ENCODE measurements around the gene BMP10. TPM values are rescaled to one million over a fixed set of nuclear protein-coding genes. Genes with fewer than 3 reads are reported as not detected.

The BMP10 gene
- total RNA-seq: not detected in 2 replicates

DNA sequence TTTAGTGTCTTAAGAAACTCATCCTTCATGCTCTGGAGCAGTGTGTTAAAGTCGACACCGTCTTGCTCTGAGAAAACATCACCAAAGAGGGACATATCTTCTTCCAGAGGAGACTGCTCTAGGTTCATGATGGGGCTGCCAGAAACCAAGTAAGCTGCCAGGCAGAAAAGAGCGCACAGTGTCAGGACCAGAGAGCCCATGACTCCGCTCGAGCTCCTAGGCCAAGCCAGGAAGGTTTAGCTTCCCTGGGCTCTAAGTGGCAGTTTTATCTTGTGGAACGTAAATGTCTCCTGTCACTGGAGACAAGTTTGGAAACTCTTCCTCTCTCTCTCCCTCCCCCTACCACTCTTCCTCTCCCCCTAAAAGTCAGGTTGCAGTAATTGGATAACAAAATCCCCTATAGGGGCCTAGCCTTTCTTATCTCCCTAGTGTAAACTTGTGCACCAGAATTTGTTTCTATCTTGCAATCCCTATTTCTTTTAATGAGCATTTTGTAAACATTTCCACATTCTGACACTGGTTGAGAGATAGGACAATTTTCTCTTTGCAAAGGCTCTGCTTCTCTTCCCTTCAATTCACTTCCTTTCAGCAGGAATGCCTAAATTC, at the start of gene BMP10:
Gene BMP10 (minus strand): TSS at position 239 of the 606 bp plus-strand sequence. CDS start 39 bp downstream, at position 200.

Other genes with a start within 250 kb of the BMP10 start
- gene PROKR1, start 227.8 kb downstream of the BMP10 start, total RNA-seq: not detected in 2 replicates
- 0.49 and 1.3 TPM in 2 replicates for gene ARHGAP25, start 136.6 kb downstream of the BMP10 start, total RNA-seq
- not detected in 2 replicates for gene GKN2, start 81.5 kb upstream of the BMP10 start, total RNA-seq
- gene GKN1, start 103.2 kb upstream of the BMP10 start, total RNA-seq: not detected in 2 replicates
- gene ANTXR1, start 141.8 kb upstream of the BMP10 start, total RNA-seq: 137 and 154 TPM in 2 replicates